T-cell (primary cell): ENCODE measurements around the gene ALAD. TPM values are rescaled to one million over a fixed set of nuclear protein-coding genes. Genes with fewer than 3 reads are reported as not detected.

Experiments
- ATAC-seq, 4 experiments: fragments of 200-7000 bp in 3 of 4; fragments of 150-1000 bp in 1 of 4; cut with Tn5 transposase; replicated peaks in 1 of 4; 1 replicate in 3 of 4; 2 replicates in 1 of 4; pipeline ENCODE4 v1.10.0; 2021; ENCODE audit warnings: moderate library complexity in 3 of 4, mild to moderate bottlenecking in 2 of 4, moderate number of reproducible peaks in 1 of 4
- CTCF ChIA-PET, 2 donors: fragments of 300-600 bp; sonication (Branson Sonifier 250); formaldehyde crosslinking; loops; one replicate each; lab custom pipeline; 2022; ENCODE audit warnings: antibody characterized with exemption in 2 of 2; lab: Charles Lee
- POLR2A ChIA-PET, 2 donors: fragments of 300-600 bp; sonication (Branson Sonifier 250); formaldehyde crosslinking; loops; one replicate each; lab custom pipeline; 2022; ENCODE audit warnings: antibody characterized with exemption in 2 of 2; lab: Charles Lee
- DNase-seq, 35 experiments: peaks; one replicate each; pipeline versions ENCODE4 v3.0.0 to v3.0.0-alpha.2; 2013 to 2023
- H3K27ac ChIP-seq: one replicate; pipeline ENCODE4 v1.5.1; 2013; ENCODE audit warnings: low read length
- H3K27me3 ChIP-seq, 2 experiments: replicated peaks in 1 of 2; 1 replicate in 1 of 2; 2 replicates in 1 of 2; pipeline versions ENCODE4 v1.6.1 to v1.7.0; 2013; ENCODE audit warnings: low read length in 1 of 2, mixed read lengths in 1 of 2; ENCODE audit not compliant: control insufficient read depth in 2 of 2, insufficient read depth in 2 of 2; ENCODE audit errors: extremely low read depth in 1 of 2
- H3K36me3 ChIP-seq, 2 donors: 1 replicate in 1 of 2; 2 replicates in 1 of 2; pipeline versions ENCODE4 v1.6.1 to v1.7.0; 2013; ENCODE audit warnings: low read length in 1 of 2; ENCODE audit not compliant: control insufficient read depth in 2 of 2, insufficient read depth in 1 of 2; ENCODE audit errors: extremely low read depth in 1 of 2
- H3K4me1 ChIP-seq, 2 experiments: 1 replicate in 1 of 2; 2 replicates in 1 of 2; pipeline versions ENCODE4 v1.6.1 to v1.7.0; 2013; ENCODE audit warnings: low read length in 2 of 2, mixed read lengths in 1 of 2; ENCODE audit not compliant: insufficient read depth in 2 of 2, control insufficient read depth in 1 of 2; ENCODE audit errors: extremely low read depth in 1 of 2
- H3K4me3 ChIP-seq, 2 donors: 1 replicate in 1 of 2; 2 replicates in 1 of 2; pipeline versions ENCODE4 v1.5.1 to v1.7.0; 2013; ENCODE audit warnings: mild to moderate bottlenecking in 2 of 2, low read length in 1 of 2, moderate library complexity in 1 of 2; ENCODE audit not compliant: control insufficient read depth in 1 of 2; ENCODE audit errors: extremely low read depth in 1 of 2
- H3K9me3 ChIP-seq: 2 replicates; pipeline ENCODE4 v1.7.0; 2013
- H3K27ac Mint-ChIP-seq, 2 donors: one replicate each; pipeline ENCODE4 v1.8.0; 2020 to 2021; ENCODE audit warnings: mild to moderate bottlenecking in 2 of 2, mixed read lengths in 2 of 2
- H3K27me3 Mint-ChIP-seq, 2 donors: one replicate each; pipeline ENCODE4 v1.8.0; 2021 to 2022; ENCODE audit warnings: mixed read lengths in 2 of 2
- H3K36me3 Mint-ChIP-seq: one replicate; pipeline ENCODE4 v1.8.0; 2021; ENCODE audit warnings: mixed read lengths
- H3K4me1 Mint-ChIP-seq, 3 donors: one replicate each; pipeline ENCODE4 v1.8.0; 2020 to 2022; ENCODE audit warnings: mixed read lengths in 3 of 3, mild to moderate bottlenecking in 1 of 3
- H3K4me3 Mint-ChIP-seq, 3 donors: one replicate each; pipeline ENCODE4 v1.8.0; 2020 to 2022; ENCODE audit warnings: mild to moderate bottlenecking in 3 of 3, mixed read lengths in 3 of 3, moderate library complexity in 3 of 3
- H3K9me3 Mint-ChIP-seq, 3 donors: one replicate each; pipeline ENCODE4 v1.8.0; 2020 to 2022; ENCODE audit warnings: mixed read lengths in 3 of 3
- WGBS: methylation state at CpG from one replicate; pipeline ENCODE4 v1.1.5; 2013; ENCODE audit warnings: missing lambda C conversion rate; ENCODE audit not compliant: insufficient coverage; 5-methylcytosine and 5-hydroxymethylcytosine counted together
- total RNA-seq, 35 experiments: library from RNA in 6 of 35; stranded (reverse) in 6 of 35; fragments of 120-200 nt in 1 of 35; gene quantifications; one replicate each; pipeline versions ENCODE4 v1.2.1 to v1.2.4 and lab custom pipeline; 2013 to 2026

ALAD gene
- total RNA-seq, 5 donors from 2014 or later (not counting 1 experiment from before 2014, with no cell fraction given): 23.4 to 40.8 (median 35.2) TPM

GRCh38 chr9:113364951-113365350, 36.1 kb downstream of the ALAD start:
- no peak overlapping the region for H3K27ac ChIP-seq
- DNase-seq: no peak

GRCh38 chr9:113363336-113363735, 37.7 kb downstream of the ALAD start:
- Mint-ChIP-seq H3K27ac (no peak overlapping the region), H3K9me3 (no peaks in the 10 kb centered on the region), H3K36me3 (no peaks in the 10 kb centered on the region), H3K27me3 (no peaks in the 10 kb centered on the region), H3K4me3 (no peak overlapping the region), H3K4me1 (no peaks in the 10 kb centered on the region)
- ChIA-PET CTCF (no interaction called here), POLR2A (no interaction called here)
- Histone ChIP-seq H3K9me3 (no peaks in the 10 kb centered on the region), H3K27me3 (no peaks in the 10 kb centered on the region), H3K4me1 (no peaks in the 10 kb centered on the region), H3K4me3 (no peak overlapping the region), H3K36me3 (no peaks in the 10 kb centered on the region), H3K27ac (no peak overlapping the region)
- 100% methylated on average over 1 of the region's 3 CpGs for WGBS
- no peak for DNase-seq
- ATAC-seq: no peak

More at GRCh38 chr9:113364951-113365350, 36.1 kb downstream of the ALAD start:
- CTCF ChIA-PET: interaction anchor here (0.6 to 0.7 kb wide), 5 partner anchors 12 to 1647 kb away, joined by 3 to 4 read pairs (median 3); no protein-coding TSS in a partner anchor
- Mint-ChIP-seq H3K27ac (no peak overlapping the region), H3K9me3 (no peaks in the 10 kb centered on the region), H3K36me3 (no peaks in the 10 kb centered on the region), H3K4me1 (no peaks in the 10 kb centered on the region), H3K27me3 (peaks cover 0 to 1% of the 10 kb centered on the region in 2 donors), H3K4me3 (no peak overlapping the region)
- no peaks in the 10 kb centered on the region for H3K36me3 ChIP-seq
- POLR2A ChIA-PET: interaction anchor here (0.6 kb wide), 3 partner anchors 15 to 93 kb away, joined by 5 to 8 read pairs (median 7); no protein-coding TSS in a partner anchor
- no peaks in the 10 kb centered on the region for H3K9me3 ChIP-seq
- H3K4me3 ChIP-seq: no peak overlapping the region
- no peak for ATAC-seq
- H3K4me1 ChIP-seq: no peaks in the 10 kb centered on the region
- no peaks in the 10 kb centered on the region for H3K27me3 ChIP-seq
- no CpG with 5 or more reads among the region's 1 CpG for WGBS

- no peaks in the 10 kb centered on the region for H3K9me3 Mint-ChIP-seq
- POLR2A ChIA-PET: no interaction called here
- no peaks in the 10 kb centered on the region for H3K9me3 ChIP-seq
- no peaks in the 10 kb centered on the region for H3K36me3 ChIP-seq
- H3K36me3 Mint-ChIP-seq: no peaks in the 10 kb centered on the region
- no peak overlapping the region for H3K27ac ChIP-seq
- no peaks in the 10 kb centered on the region for H3K4me1 ChIP-seq
- ATAC-seq (no peak), DNase-seq (no peak)
- no peaks in the 10 kb centered on the region for H3K27me3 ChIP-seq
- H3K4me3 ChIP-seq: no peak overlapping the region
- WGBS: 78% methylated on average over 5 of the region's 7 CpGs
- no peaks in the 10 kb centered on the region for H3K4me1 Mint-ChIP-seq
- H3K27me3 Mint-ChIP-seq: no peaks in the 10 kb centered on the region
- H3K27ac Mint-ChIP-seq: no peak overlapping the region
- no peak overlapping the region for H3K4me3 Mint-ChIP-seq
- CTCF ChIA-PET: interaction anchor here in 1 of 2 donors (0.7 kb wide), 1 partner anchor 448 kb away, joined by 3 read pairs; no protein-coding TSS in a partner anchor
Observed at GRCh38 chr9:113361304-113362018, 39.6 kb downstream of the ALAD start.

GRCh38 chr9:113360242-113360842, 40.7 kb downstream of the ALAD start:
- DNase-seq: no peak
- H3K4me3 ChIP-seq: no peak overlapping the region
- 92% methylated on average over 13 of the region's 15 CpGs for WGBS
- no peaks in the 10 kb centered on the region for H3K4me1 Mint-ChIP-seq
- no peaks in the 10 kb centered on the region for H3K4me1 ChIP-seq
- no peaks in the 10 kb centered on the region for H3K9me3 Mint-ChIP-seq
- no peak overlapping the region for H3K4me3 Mint-ChIP-seq
- no peak for ATAC-seq
- no peaks in the 10 kb centered on the region for H3K9me3 ChIP-seq
- ChIA-PET CTCF (no interaction called here), POLR2A (no interaction called here)
- H3K27me3 Mint-ChIP-seq: peaks cover 0 to 1% of the 10 kb centered on the region in 2 donors
- no peak overlapping the region for H3K27ac ChIP-seq
- H3K36me3 Mint-ChIP-seq: no peaks in the 10 kb centered on the region
- H3K27ac Mint-ChIP-seq: no peak overlapping the region
- no peaks in the 10 kb centered on the region for H3K36me3 ChIP-seq
- no peaks in the 10 kb centered on the region for H3K27me3 ChIP-seq

GRCh38 chr9:113359385-113359784, 41.7 kb downstream of the ALAD start:
- ChIA-PET CTCF (no interaction called here), POLR2A (interaction anchor here in 1 of 2 donors (0.6 kb wide), 1 partner anchor 11 kb away, joined by 4 read pairs; no protein-coding TSS in a partner anchor)
- ATAC-seq: no peak
- Histone ChIP-seq H3K27ac (no peak overlapping the region), H3K9me3 (no peaks in the 10 kb centered on the region), H3K27me3 (peaks cover 0 to 5% of the 10 kb centered on the region in 2 experiments), H3K4me3 (no peak overlapping the region), H3K4me1 (no peaks in the 10 kb centered on the region), H3K36me3 (no peaks in the 10 kb centered on the region)
- DNase-seq: no peak
- no peak overlapping the region for H3K27ac Mint-ChIP-seq
- no peaks in the 10 kb centered on the region for H3K4me1 Mint-ChIP-seq
- H3K36me3 Mint-ChIP-seq: no peaks in the 10 kb centered on the region
- H3K9me3 Mint-ChIP-seq: no peaks in the 10 kb centered on the region
- no peak overlapping the region for H3K4me3 Mint-ChIP-seq
- peaks cover 0 to 1% of the 10 kb centered on the region in 2 donors for H3K27me3 Mint-ChIP-seq
- 80% methylated on average over 1 of the region's 1 CpG for WGBS

- Histone ChIP-seq H3K9me3 (no peaks in the 10 kb centered on the region), H3K27me3 (peaks cover 0 to 10% of the 10 kb centered on the region in 2 experiments), H3K4me1 (no peaks in the 10 kb centered on the region), H3K27ac (no peak overlapping the region), H3K4me3 (no peak overlapping the region), H3K36me3 (no peaks in the 10 kb centered on the region)
- ATAC-seq (no peak), DNase-seq (no peak)
- no peak overlapping the region for H3K27ac Mint-ChIP-seq
- peaks cover 13 to 14% of the 10 kb centered on the region in 2 donors for H3K27me3 Mint-ChIP-seq
- CTCF ChIA-PET: no interaction called here
- H3K36me3 Mint-ChIP-seq: no peaks in the 10 kb centered on the region
- no peaks in the 10 kb centered on the region for H3K9me3 Mint-ChIP-seq
- POLR2A ChIA-PET: no interaction called here
- 75% methylated on average over 4 of the region's 7 CpGs for WGBS
- H3K4me1 Mint-ChIP-seq: no peaks in the 10 kb centered on the region
- H3K4me3 Mint-ChIP-seq: no peak overlapping the region
Observed at GRCh38 chr9:113356686-113357292, 44.3 kb downstream of the ALAD start.
